Measurements from ENCODE around the gene LRIG1. TPM values are rescaled to one million over a fixed set of nuclear protein-coding genes. Genes with fewer than 3 reads are reported as not detected.

The LRIG1 gene
- total RNA-seq, 5 donors from 2014 or later (not counting 1 experiment from before 2014, with no cell fraction given) = 33.5 to 49.8 (median 41.1) TPM

DNA sequence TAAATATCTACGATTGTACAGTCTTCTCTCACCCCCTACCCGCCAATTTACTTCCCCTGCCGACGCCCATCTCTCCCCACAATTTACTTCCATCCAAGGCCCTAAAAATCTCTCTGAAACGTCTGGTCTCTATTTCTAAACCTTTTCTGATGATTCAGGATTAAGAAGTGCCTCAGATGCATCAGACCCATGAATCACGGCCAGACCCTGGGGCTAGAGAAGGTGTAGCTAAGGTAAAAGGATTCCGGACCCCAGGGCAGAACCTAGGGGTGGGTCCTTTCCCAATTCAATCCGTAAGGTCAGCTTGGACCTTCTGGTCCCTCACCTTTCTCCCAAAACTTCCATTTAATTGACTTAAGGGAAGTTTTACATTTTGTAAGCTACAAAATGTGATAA, 46.4 kb downstream of the LRIG1 start:
- Mint-ChIP-seq H3K27me3 (no peaks in the 10 kb centered on the region), H3K36me3 (peaks cover 46% of the 10 kb centered on the region), H3K4me1 (peaks cover 12 to 36% (median 15%) of the 10 kb centered on the region in 3 donors), H3K27ac (no peak overlapping the region), H3K4me3 (no peak overlapping the region), H3K9me3 (no peaks in the 10 kb centered on the region)
- no peak overlapping the region for H3K4me3 ChIP-seq (ENCODE audit: control insufficient read depth in 1 of 2, extremely low read depth in 1 of 2, low read length in 1 of 2)
- peaks cover 0 to 10% of the 10 kb centered on the region in 2 experiments for H3K4me1 ChIP-seq (ENCODE audit: control insufficient read depth in 1 of 2, extremely low read depth in 1 of 2, insufficient read depth in 2 of 2, low read length in 2 of 2)
- H3K36me3 ChIP-seq (ENCODE audit: control insufficient read depth in 2 of 2, extremely low read depth in 1 of 2, insufficient read depth in 1 of 2, low read length in 1 of 2) = peaks cover 0 to 27% of the 10 kb centered on the region in 2 donors
- CTCF ChIA-PET = no interaction called here
- POLR2A ChIA-PET = no interaction called here
- no peak overlapping the region for H3K27ac ChIP-seq (ENCODE audit: low read length)
- no peak for DNase-seq
- no peaks in the 10 kb centered on the region for H3K9me3 ChIP-seq
- 93% methylated on average over 3 of the region's 8 CpGs for WGBS (ENCODE audit: insufficient coverage)
- H3K27me3 ChIP-seq (replicated peaks in 1 of 2; ENCODE audit: control insufficient read depth in 2 of 2, extremely low read depth in 1 of 2, insufficient read depth in 2 of 2, low read length in 1 of 2) = no peaks in the 10 kb centered on the region
- ATAC-seq (replicated peaks in 1 of 4) = no peak

DNA sequence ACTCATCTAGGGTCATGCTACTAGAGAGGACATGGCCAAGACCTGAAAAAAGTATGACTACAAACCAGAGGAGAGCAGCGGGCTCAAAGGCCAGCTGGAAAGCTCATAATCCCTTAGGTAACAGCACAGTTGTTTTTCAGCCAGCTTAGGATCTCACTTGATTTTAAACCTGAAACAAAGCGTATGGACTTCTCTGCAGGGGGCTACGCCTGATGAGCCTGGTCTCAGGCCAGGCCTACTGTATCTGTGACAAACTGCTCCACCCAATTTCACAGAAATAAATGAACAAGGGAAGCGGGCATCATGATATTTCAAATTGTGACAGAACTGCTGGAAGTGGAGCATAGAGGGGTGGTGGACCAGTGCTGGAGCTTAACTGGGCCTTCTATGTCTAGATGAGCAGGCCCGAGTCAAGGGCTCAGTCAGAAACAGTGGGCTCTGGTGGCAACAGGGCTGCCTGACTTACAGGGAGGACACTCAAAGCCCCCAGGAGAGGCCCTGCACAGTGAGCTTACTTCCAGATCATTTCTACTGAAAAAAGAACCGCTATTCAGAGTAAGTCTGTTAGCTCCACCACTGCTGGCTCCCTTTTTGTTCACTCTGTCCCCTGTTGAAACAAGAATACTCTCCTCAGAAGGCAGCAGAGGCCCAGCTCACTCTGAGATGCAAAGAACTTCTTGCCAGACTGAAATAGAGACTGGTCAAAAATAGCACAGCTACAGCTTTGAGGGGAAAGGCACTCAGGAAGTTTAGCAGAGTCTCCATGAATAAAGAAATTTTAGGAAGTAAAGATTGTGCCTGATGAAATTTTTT, 47.0 kb downstream of the LRIG1 start:
- no peak for ATAC-seq (replicated peaks in 1 of 4)
- Histone ChIP-seq H3K27ac (ENCODE audit: low read length) (no peak overlapping the region), H3K4me1 (ENCODE audit: control insufficient read depth in 1 of 2, extremely low read depth in 1 of 2, insufficient read depth in 2 of 2, low read length in 2 of 2) (peaks cover 0 to 10% of the 10 kb centered on the region in 2 experiments), H3K27me3 (replicated peaks in 1 of 2; ENCODE audit: control insufficient read depth in 2 of 2, extremely low read depth in 1 of 2, insufficient read depth in 2 of 2, low read length in 1 of 2) (no peaks in the 10 kb centered on the region), H3K9me3 (no peaks in the 10 kb centered on the region), H3K36me3 (ENCODE audit: control insufficient read depth in 2 of 2, extremely low read depth in 1 of 2, insufficient read depth in 1 of 2, low read length in 1 of 2) (peaks cover 0 to 30% of the 10 kb centered on the region in 2 donors), H3K4me3 (ENCODE audit: control insufficient read depth in 1 of 2, extremely low read depth in 1 of 2, low read length in 1 of 2) (no peak overlapping the region)
- Mint-ChIP-seq H3K9me3 (no peaks in the 10 kb centered on the region), H3K4me3 (no peak overlapping the region), H3K27me3 (no peaks in the 10 kb centered on the region), H3K4me1 (peaks cover 12 to 36% (median 15%) of the 10 kb centered on the region in 3 donors), H3K36me3 (peaks cover 43% of the 10 kb centered on the region), H3K27ac (no peak overlapping the region)
- 90% methylated on average over 5 of the region's 6 CpGs for WGBS (ENCODE audit: insufficient coverage)
- ChIA-PET POLR2A (no interaction called here), CTCF (no interaction called here)
- no peak for DNase-seq

DNA sequence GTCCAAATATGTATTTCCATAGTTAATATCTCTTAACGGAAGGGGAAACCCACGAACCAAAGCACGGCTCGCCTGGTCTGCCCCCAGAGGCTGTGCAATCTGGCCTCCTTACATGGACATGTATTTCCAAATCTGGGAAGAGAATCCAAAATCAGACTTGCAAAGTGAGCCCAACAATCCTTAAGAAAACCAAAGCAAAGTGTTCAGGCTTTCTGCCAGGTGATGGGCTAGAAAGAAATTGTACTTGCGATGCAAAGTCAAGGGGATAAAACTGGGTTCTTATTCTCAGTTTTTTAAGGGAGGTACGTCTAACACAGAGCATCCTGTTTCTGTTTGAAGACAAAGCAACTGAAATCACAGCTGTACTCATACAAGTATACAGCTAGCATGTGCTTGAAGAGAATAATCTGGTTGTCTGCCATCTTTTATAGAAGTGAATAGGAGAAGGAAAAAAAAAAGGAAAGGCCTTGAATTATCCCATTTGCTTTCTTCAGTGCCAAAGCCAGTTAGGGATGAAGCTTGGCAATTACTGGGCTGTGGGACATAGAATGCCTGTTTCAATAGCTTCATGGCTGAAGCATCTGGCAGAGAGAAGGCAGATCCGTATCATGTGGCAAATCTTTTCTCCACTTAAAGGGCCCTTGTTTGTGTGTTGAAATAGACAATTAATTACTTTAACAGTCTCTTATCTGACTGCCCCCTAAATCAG, 48.4 kb downstream of the LRIG1 start:
- ChIA-PET POLR2A (interaction anchor here in 1 of 2 donors (0.6 kb wide), 1 partner anchor 98 kb away, joined by 3 read pairs; no protein-coding TSS in a partner anchor), CTCF (interaction anchor here in 1 of 2 donors (0.8 kb wide), 1 partner anchor 19 kb away, joined by 3 read pairs; no protein-coding TSS in a partner anchor)
- peaks cover 0 to 10% of the 10 kb centered on the region in 2 experiments for H3K4me1 ChIP-seq (ENCODE audit: control insufficient read depth in 1 of 2, extremely low read depth in 1 of 2, insufficient read depth in 2 of 2, low read length in 2 of 2)
- Mint-ChIP-seq H3K27ac (no peak overlapping the region), H3K4me3 (no peak overlapping the region), H3K36me3 (peaks cover 51% of the 10 kb centered on the region), H3K4me1 (peaks cover 12 to 35% (median 15%) of the 10 kb centered on the region in 3 donors), H3K27me3 (no peaks in the 10 kb centered on the region), H3K9me3 (no peaks in the 10 kb centered on the region)
- no peak overlapping the region for H3K27ac ChIP-seq (ENCODE audit: low read length)
- no peaks in the 10 kb centered on the region for H3K27me3 ChIP-seq (replicated peaks in 1 of 2; ENCODE audit: control insufficient read depth in 2 of 2, extremely low read depth in 1 of 2, insufficient read depth in 2 of 2, low read length in 1 of 2)
- DNase-seq (no peak), ATAC-seq (replicated peaks in 1 of 4) (no peak)
- peaks cover 0 to 25% of the 10 kb centered on the region in 2 donors for H3K36me3 ChIP-seq (ENCODE audit: control insufficient read depth in 2 of 2, extremely low read depth in 1 of 2, insufficient read depth in 1 of 2, low read length in 1 of 2)
- WGBS (ENCODE audit: insufficient coverage) = 93% methylated on average over 4 of the region's 7 CpGs
- H3K9me3 ChIP-seq = no peaks in the 10 kb centered on the region
- H3K4me3 ChIP-seq (ENCODE audit: control insufficient read depth in 1 of 2, extremely low read depth in 1 of 2, low read length in 1 of 2) = no peak overlapping the region

DNA sequence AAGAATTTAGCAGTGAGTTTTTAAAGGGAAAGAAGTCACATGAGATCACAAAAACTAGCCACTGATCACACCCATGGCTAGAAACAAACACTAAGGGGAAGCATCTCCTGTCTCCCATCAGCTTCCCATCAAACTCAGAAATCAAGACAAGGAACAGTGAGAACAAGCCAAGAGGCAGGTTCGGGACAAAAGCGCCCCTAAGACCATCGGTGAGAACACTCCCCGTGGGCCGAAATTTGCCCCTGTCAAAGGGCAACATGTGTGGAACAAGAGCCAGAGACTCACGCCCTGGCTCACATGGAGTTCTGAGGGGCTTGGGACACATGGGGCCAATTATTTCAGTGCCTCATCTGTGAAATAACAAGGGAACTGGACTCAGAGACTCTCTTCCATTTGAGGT, 49.1 kb downstream of the LRIG1 start:
- H3K4me1 Mint-ChIP-seq = peaks cover 9 to 29% (median 14%) of the 10 kb centered on the region in 3 donors
- H3K36me3 ChIP-seq (ENCODE audit: control insufficient read depth in 2 of 2, extremely low read depth in 1 of 2, insufficient read depth in 1 of 2, low read length in 1 of 2) = peaks cover 0 to 22% of the 10 kb centered on the region in 2 donors
- H3K9me3 ChIP-seq = no peaks in the 10 kb centered on the region
- 95% methylated on average over 6 of the region's 6 CpGs for WGBS (ENCODE audit: insufficient coverage)
- ATAC-seq (replicated peaks in 1 of 4) (no peak), DNase-seq (no peak)
- H3K9me3 Mint-ChIP-seq = no peaks in the 10 kb centered on the region
- H3K4me3 ChIP-seq (ENCODE audit: control insufficient read depth in 1 of 2, extremely low read depth in 1 of 2, low read length in 1 of 2) = no peak overlapping the region
- ChIA-PET CTCF (no interaction called here), POLR2A (no interaction called here)
- no peak overlapping the region for H3K27ac Mint-ChIP-seq
- H3K27me3 ChIP-seq (replicated peaks in 1 of 2; ENCODE audit: control insufficient read depth in 2 of 2, extremely low read depth in 1 of 2, insufficient read depth in 2 of 2, low read length in 1 of 2) = no peaks in the 10 kb centered on the region
- H3K4me3 Mint-ChIP-seq = no peak overlapping the region
- no peak overlapping the region for H3K27ac ChIP-seq (ENCODE audit: low read length)
- peaks cover 0 to 4% of the 10 kb centered on the region in 2 experiments for H3K4me1 ChIP-seq (ENCODE audit: control insufficient read depth in 1 of 2, extremely low read depth in 1 of 2, insufficient read depth in 2 of 2, low read length in 2 of 2)
- H3K36me3 Mint-ChIP-seq = peaks cover 49% of the 10 kb centered on the region
- H3K27me3 Mint-ChIP-seq = no peaks in the 10 kb centered on the region

DNA sequence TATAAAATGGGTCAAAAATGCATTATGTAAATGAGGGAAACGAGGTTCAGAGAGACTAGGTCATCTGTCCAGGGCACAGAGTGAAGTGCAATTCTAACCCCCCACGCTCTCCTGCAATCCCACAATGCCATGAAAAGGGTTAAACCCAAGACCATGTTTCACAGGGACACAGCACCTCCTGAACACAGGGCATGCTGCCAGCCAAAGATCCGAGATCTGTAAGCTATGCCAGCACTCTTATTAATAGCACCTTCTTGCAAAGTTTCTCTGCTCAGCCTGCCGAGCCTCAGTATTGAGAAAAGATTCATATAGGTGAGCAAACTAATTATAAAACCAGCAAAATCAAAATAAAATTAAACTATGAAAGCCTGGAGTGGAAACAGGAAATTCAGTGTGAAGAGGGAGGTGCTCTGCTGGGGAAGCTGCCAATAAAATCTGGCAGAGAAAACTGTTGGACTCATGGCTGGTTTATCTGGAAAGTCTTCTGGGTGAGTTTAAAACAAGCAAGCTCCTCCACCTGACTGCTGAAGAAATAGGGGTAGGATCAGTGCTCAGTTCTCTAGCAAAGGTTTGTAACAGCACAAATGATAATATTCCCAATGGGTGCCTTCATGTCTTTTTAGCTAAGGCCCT, 50.3 kb downstream of the LRIG1 start:
- H3K9me3 Mint-ChIP-seq = no peaks in the 10 kb centered on the region
- H3K4me3 Mint-ChIP-seq = no peak overlapping the region
- ATAC-seq (replicated peaks in 1 of 4) = no peak
- Histone ChIP-seq H3K36me3 (ENCODE audit: control insufficient read depth in 2 of 2, extremely low read depth in 1 of 2, insufficient read depth in 1 of 2, low read length in 1 of 2) (peaks cover 0 to 22% of the 10 kb centered on the region in 2 donors), H3K27ac (ENCODE audit: low read length) (no peak overlapping the region), H3K4me3 (ENCODE audit: control insufficient read depth in 1 of 2, extremely low read depth in 1 of 2, low read length in 1 of 2) (no peak overlapping the region), H3K4me1 (ENCODE audit: control insufficient read depth in 1 of 2, extremely low read depth in 1 of 2, insufficient read depth in 2 of 2, low read length in 2 of 2) (no peaks in the 10 kb centered on the region), H3K9me3 (no peaks in the 10 kb centered on the region), H3K27me3 (replicated peaks in 1 of 2; ENCODE audit: control insufficient read depth in 2 of 2, extremely low read depth in 1 of 2, insufficient read depth in 2 of 2, low read length in 1 of 2) (no peaks in the 10 kb centered on the region)
- ChIA-PET CTCF (interaction anchor here in 1 of 2 donors (0.8 kb wide), 1 partner anchor 197 kb away, joined by 3 read pairs; no protein-coding TSS in a partner anchor), POLR2A (no interaction called here)
- H3K36me3 Mint-ChIP-seq = peaks cover 46% of the 10 kb centered on the region
- 100% methylated on average over 1 of the region's 4 CpGs for WGBS (ENCODE audit: insufficient coverage)
- no peaks in the 10 kb centered on the region for H3K27me3 Mint-ChIP-seq
- peaks cover 9 to 21% (median 11%) of the 10 kb centered on the region in 3 donors for H3K4me1 Mint-ChIP-seq
- no peak overlapping the region for H3K27ac Mint-ChIP-seq
- DNase-seq = no peak

DNA sequence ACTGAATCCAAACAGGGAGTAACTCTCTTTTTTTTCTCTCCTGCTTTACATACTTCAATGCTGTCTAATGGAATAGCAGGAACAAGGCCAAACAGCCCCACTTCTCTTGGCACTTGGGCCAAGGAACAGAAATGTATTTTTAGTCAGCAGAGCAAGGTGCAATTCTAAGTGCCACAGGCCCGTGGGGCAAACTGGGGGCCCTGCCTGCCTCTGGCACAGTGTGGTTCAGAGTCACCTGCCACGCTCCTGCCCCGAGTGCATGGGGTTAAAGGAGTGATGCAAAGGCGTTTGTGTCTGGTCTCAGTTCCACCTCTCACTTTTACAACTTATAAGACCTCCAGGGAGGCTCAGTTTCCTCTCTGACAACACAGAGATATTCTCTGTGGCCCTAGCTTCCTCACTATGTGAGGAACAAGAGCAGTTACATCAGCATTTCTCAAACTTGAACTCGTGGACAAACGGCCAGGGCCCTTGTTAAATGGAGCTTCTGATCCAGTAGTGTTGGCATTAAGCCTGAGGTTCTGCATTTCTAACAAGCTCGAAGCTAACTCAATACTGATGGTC, 51.3 kb downstream of the LRIG1 start:
- H3K9me3 Mint-ChIP-seq = no peaks in the 10 kb centered on the region
- no peaks in the 10 kb centered on the region for H3K27me3 ChIP-seq (replicated peaks in 1 of 2; ENCODE audit: control insufficient read depth in 2 of 2, extremely low read depth in 1 of 2, insufficient read depth in 2 of 2, low read length in 1 of 2)
- peaks cover 0 to 19% of the 10 kb centered on the region in 2 donors for H3K36me3 ChIP-seq (ENCODE audit: control insufficient read depth in 2 of 2, extremely low read depth in 1 of 2, insufficient read depth in 1 of 2, low read length in 1 of 2)
- no peaks in the 10 kb centered on the region for H3K4me1 ChIP-seq (ENCODE audit: control insufficient read depth in 1 of 2, extremely low read depth in 1 of 2, insufficient read depth in 2 of 2, low read length in 2 of 2)
- no peak overlapping the region for H3K27ac ChIP-seq (ENCODE audit: low read length)
- H3K27me3 Mint-ChIP-seq = no peaks in the 10 kb centered on the region
- no peaks in the 10 kb centered on the region for H3K9me3 ChIP-seq
- CTCF ChIA-PET = interaction anchor here (0.6 to 0.7 kb wide), 2 partner anchors 11 to 370 kb away, joined by 3 to 5 read pairs; no protein-coding TSS in a partner anchor
- no CpG with 5 or more reads among the region's 7 CpGs for WGBS (ENCODE audit: insufficient coverage)
- H3K4me1 Mint-ChIP-seq = peaks cover 9 to 18% (median 11%) of the 10 kb centered on the region in 3 donors
- peaks cover 48% of the 10 kb centered on the region for H3K36me3 Mint-ChIP-seq
- H3K27ac Mint-ChIP-seq = no peak overlapping the region
- POLR2A ChIA-PET = no interaction called here
- ATAC-seq (replicated peaks in 1 of 4) (no peak), DNase-seq (no peak)
- H3K4me3 ChIP-seq (ENCODE audit: control insufficient read depth in 1 of 2, extremely low read depth in 1 of 2, low read length in 1 of 2) = no peak overlapping the region
- no peak overlapping the region for H3K4me3 Mint-ChIP-seq

Data from T-cell (primary cell).